ENCODE results near the gene NFIA. TPM values are rescaled to one million over a fixed set of nuclear protein-coding genes. Genes with fewer than 3 reads are reported as not detected.

Gene NFIA
- total RNA-seq, 1 experiment from 2014 or later = 20.9 TPM

- Histone ChIP-seq H3K27ac (ENCODE audit: low read length) (no peak overlapping the region), H3K4me1 (ENCODE audit: control insufficient read depth, insufficient read depth, low read length) (peaks cover 4% of the 10 kb centered on the region; the same call in 1 of the 2 replicates), H3K27me3 (ENCODE audit: control insufficient read depth, insufficient read depth, low read length) (no peaks in the 10 kb centered on the region), H3K9me3 (ENCODE audit: control insufficient read depth, insufficient read depth, low read depth, low read length) (no peaks in the 10 kb centered on the region), H3K4me3 (ENCODE audit: low read depth in 2 of 2, low read length in 2 of 2) (no peak overlapping the region), H3K36me3 (ENCODE audit: control insufficient read depth, insufficient read depth, low read length) (no peaks in the 10 kb centered on the region)
- TF ChIP-seq CTCF (IDR thresholded peaks at IDR 0.05) (no peak), TCF7L2 (IDR thresholded peaks at IDR 0.05; ENCODE audit: low read depth, low read length) (no peak), POLR2AphosphoS5 (IDR thresholded peaks at IDR 0.05; ENCODE audit: low read depth, low read length) (no peak), REST (IDR thresholded peaks at IDR 0.05; ENCODE audit: insufficient read depth in 1 of 2, low read depth in 2 of 2, low read length in 1 of 2) (no peak), SIN3A (IDR thresholded peaks at IDR 0.05; ENCODE audit: borderline replicate concordance, insufficient read depth, low read depth, low read length) (no peak)
- BruUV-seq (replicated peaks) = TSS peak; percentile 11
- in situ Hi-C loops (cut with HindIII; ENCODE audit: low pct_unique_long_range_greater_than_20kb, low sequenced_read_pairs) = no loop called here
- intact Hi-C loops (cut with micrococcal nuclease; ENCODE audit: unreplicated experiment) = no loop called here
- ChIA-PET POLR2A (interaction anchor here (0.6 kb wide), 1 partner anchor 1201 kb away, joined by 4 read pairs; no protein-coding TSS in a partner anchor), CTCF (no interaction called here)
- DNase-seq (ENCODE audit: low read depth, low spot score) = no peak
- no peak for ATAC-seq
Observed at GRCh38 chr1:61190618-61191432, 108.5 kb downstream of the NFIA start.

GRCh38 chr1:61191433-61191720, 109.0 kb downstream of the NFIA start:
- intact Hi-C loops (cut with micrococcal nuclease; ENCODE audit: unreplicated experiment) = no loop called here
- no peaks in the 10 kb centered on the region for H3K36me3 ChIP-seq (ENCODE audit: control insufficient read depth, insufficient read depth, low read length)
- TF ChIP-seq CTCF (IDR thresholded peaks at IDR 0.05) = no peak
- no peak for TF ChIP-seq REST (IDR thresholded peaks at IDR 0.05; ENCODE audit: insufficient read depth in 1 of 2, low read depth in 2 of 2, low read length in 1 of 2)
- no peak for TF ChIP-seq POLR2AphosphoS5 (IDR thresholded peaks at IDR 0.05; ENCODE audit: low read depth, low read length)
- TF ChIP-seq TCF7L2 (IDR thresholded peaks at IDR 0.05; ENCODE audit: low read depth, low read length) = no peak
- no peak for TF ChIP-seq SIN3A (IDR thresholded peaks at IDR 0.05; ENCODE audit: borderline replicate concordance, insufficient read depth, low read depth, low read length)
- DNase-seq (ENCODE audit: low read depth, low spot score) (no peak), ATAC-seq (no peak)
- ChIA-PET CTCF (no interaction called here), POLR2A (interaction anchor here (0.6 to 0.7 kb wide), 2 partner anchors 146 to 1202 kb away, joined by 3 to 4 read pairs; no protein-coding TSS in a partner anchor)
- H3K4me3 ChIP-seq (ENCODE audit: low read depth in 2 of 2, low read length in 2 of 2) = no peak overlapping the region
- no peaks in the 10 kb centered on the region for H3K9me3 ChIP-seq (ENCODE audit: control insufficient read depth, insufficient read depth, low read depth, low read length)
- peaks cover 4% of the 10 kb centered on the region; the same call in 1 of the 2 replicates for H3K4me1 ChIP-seq (ENCODE audit: control insufficient read depth, insufficient read depth, low read length)
- no peaks in the 10 kb centered on the region for H3K27me3 ChIP-seq (ENCODE audit: control insufficient read depth, insufficient read depth, low read length)
- H3K27ac ChIP-seq (ENCODE audit: low read length) = no peak overlapping the region
- BruUV-seq (replicated peaks) = no TSS peak
- in situ Hi-C loops (cut with HindIII; ENCODE audit: low pct_unique_long_range_greater_than_20kb, low sequenced_read_pairs) = no loop called here

Measured in Panc1 (cell line).